HCT116 (cell line): ENCODE data around the gene PYROXD2. TPM values are rescaled to one million over a fixed set of nuclear protein-coding genes. Genes with fewer than 3 reads are reported as not detected.

Source experiments
- ATAC-seq: fragments of 200-7000 bp; cut with Tn5 transposase; 2 replicates; pipeline ENCODE4 v1.9.1; 2020; ENCODE audit warnings: mild to moderate bottlenecking, moderate library complexity
- BruUV-seq: library from RNA; stranded (reverse); fragments of 400-500 nt; replicated peaks from 2 replicates; lab custom pipeline; 2021; lab: Mats Ljungman, UMichigan
- CTCF ChIA-PET: fragments of 300-600 bp; sonication (Branson Sonifier 250); formaldehyde crosslinking; loops from one replicate; lab custom pipeline; 2021; ENCODE audit warnings: antibody characterized with exemption; lab: Charles Lee
- POLR2A ChIA-PET: fragments of 300-600, 350-600 bp; sonication (Branson Sonifier 250); formaldehyde crosslinking; loops from one replicate; lab custom pipeline; 2021; ENCODE audit warnings: antibody characterized with exemption; lab: Charles Lee
- RAD21 ChIA-PET, 2 experiments: fragments of 300-600 bp; sonication (Branson Sonifier 250); formaldehyde crosslinking; loops; one replicate each; lab custom pipeline; 2023; ENCODE audit warnings: low total read pairs in 2 of 2; ENCODE audit not compliant: uncharacterized antibody in 2 of 2, unreplicated experiment in 2 of 2, low non-redundant PET in 1 of 2; lab: Charles Lee
- DNase-seq: peaks from one replicate; pipeline ENCODE4 v3.0.0-alpha.2; 2010; ENCODE audit warnings: low read depth, low spot score
- H2AFZ ChIP-seq: fragments of 200-600 bp; shearing (Covaris generic), sonication (generic); 2 replicates; pipeline ENCODE4 v1.6.1; 2017; ENCODE audit warnings: low read depth, mixed run types, mixed read lengths, antibody characterized with exemption, low read length; ENCODE audit not compliant: poor library complexity, severe bottlenecking
- H3K27ac ChIP-seq: 2 replicates; pipeline ENCODE4 v1.5.1; 2012; ENCODE audit warnings: low read depth, low read length
- H3K27me3 ChIP-seq: fragments of 200-600 bp; sonication (generic); 2 replicates; pipeline ENCODE4 v1.6.1; 2016; ENCODE audit warnings: mixed run types, low read length, mixed read lengths; ENCODE audit not compliant: insufficient read depth
- H3K36me3 ChIP-seq, 2 experiments: fragments of 200-500 bp in 1 of 2; fragments of 200-600 bp in 1 of 2; sonication (Bioruptor generic) in 1 of 2; sonication (generic) in 1 of 2; 2 replicates each; pipeline versions ENCODE4 v1.5.1 to v1.6.1; 2014 to 2016; ENCODE audit warnings: low read length in 2 of 2, inconsistent platforms in 1 of 2, mixed read lengths in 1 of 2, mixed run types in 1 of 2; ENCODE audit not compliant: insufficient read depth in 2 of 2, control insufficient read depth in 1 of 2
- H3K4me1 ChIP-seq, 2 experiments: fragments of 200-600 bp in 1 of 2; sonication (generic) in 1 of 2; 2 replicates each; pipeline versions ENCODE4 v1.5.1 to v1.6.1; 2012 to 2017; ENCODE audit warnings: low read length in 2 of 2, inconsistent platforms in 1 of 2, mild to moderate bottlenecking in 1 of 2, mixed read lengths in 1 of 2, mixed run types in 1 of 2, moderate library complexity in 1 of 2; ENCODE audit not compliant: insufficient read depth in 2 of 2, control insufficient read depth in 1 of 2
- H3K4me2 ChIP-seq: fragments of 200-600 bp; sonication (generic); 2 replicates; pipeline ENCODE4 v1.6.1; 2017; ENCODE audit warnings: mixed run types, low read length, mixed read lengths
- H3K4me3 ChIP-seq, 2 experiments: fragments of 200-600 bp in 1 of 2; sonication (generic) in 1 of 2; replicated peaks in 1 of 2; 2 replicates each; pipeline ENCODE4 v1.5.1; 2011 to 2016; ENCODE audit warnings: low read length in 2 of 2, control low read depth in 1 of 2, low read depth in 1 of 2, mild to moderate bottlenecking in 1 of 2, mixed read lengths in 1 of 2, mixed run types in 1 of 2
- H3K79me2 ChIP-seq: fragments of 200-600 bp; sonication (generic); 2 replicates; pipeline ENCODE4 v1.6.1; 2017; ENCODE audit warnings: mild to moderate bottlenecking, mixed run types, low read length, moderate library complexity, mixed read lengths; ENCODE audit not compliant: insufficient read depth
- H3K9ac ChIP-seq: fragments of 200-600 bp; sonication (generic); 2 replicates; pipeline ENCODE4 v1.6.1; 2016; ENCODE audit warnings: low read length, mixed read lengths
- H3K9me2 ChIP-seq: fragments of 200-600 bp; sonication (generic), shearing (Covaris generic); 2 replicates; pipeline ENCODE4 v1.6.1; 2017; ENCODE audit warnings: mixed run types, mild to moderate bottlenecking, moderate library complexity; ENCODE audit not compliant: insufficient read depth
- H3K9me3 ChIP-seq, 2 experiments: fragments of 200-500 bp in 1 of 2; fragments of 200-600 bp in 1 of 2; sonication (Bioruptor generic) in 1 of 2; sonication (generic) in 1 of 2; 2 replicates each; pipeline ENCODE4 v1.6.1; 2014 to 2017; ENCODE audit warnings: low read length in 2 of 2, mixed read lengths in 2 of 2, inconsistent platforms in 1 of 2, low read depth in 1 of 2, mild to moderate bottlenecking in 1 of 2, mixed run types in 1 of 2, moderate library complexity in 1 of 2; ENCODE audit not compliant: control insufficient read depth in 1 of 2, insufficient read depth in 1 of 2
- H4K20me1 ChIP-seq: fragments of 200-600 bp; sonication (generic), shearing (Covaris generic); 2 replicates; pipeline ENCODE4 v1.6.1; 2017; ENCODE audit warnings: mixed run types, mild to moderate bottlenecking, moderate library complexity; ENCODE audit not compliant: insufficient read depth
- CBX3 ChIP-seq: IDR thresholded peaks from 2 replicates; pipeline ENCODE4 v1.6.1; 2012; ENCODE audit warnings: low read depth
- EGR1 ChIP-seq: IDR thresholded peaks from 2 replicates; pipeline ENCODE4 v1.6.1; 2012; ENCODE audit warnings: low read depth
- POLR2A ChIP-seq: IDR thresholded peaks from 2 replicates; pipeline ENCODE4 v1.7.0; 2011; ENCODE audit warnings: borderline replicate concordance; ENCODE audit not compliant: insufficient read depth, insufficient read length; ENCODE audit errors: extremely low read depth
- TCF7L2 ChIP-seq: IDR thresholded peaks from 2 replicates; pipeline ENCODE4 v1.7.0; 2011; ENCODE audit warnings: borderline replicate concordance, inconsistent platforms; ENCODE audit not compliant: insufficient read depth, insufficient read length; ENCODE audit errors: extremely low read depth
- intact Hi-C: fragments of 100-400 bp; cut with micrococcal nuclease; formaldehyde crosslinking; loops from 2 replicates; pipeline ENCODE4 v1.10.0; 2022
- total RNA-seq: library from RNA; stranded (reverse); gene quantifications from one replicate; pipeline ENCODE4 v1.2.1, GENCODE V29; 2021; ENCODE audit not compliant: unreplicated experiment
- TF ChIP-seq, protein P1 (sequence below): IDR thresholded peaks from 2 replicates; pipeline ENCODE4 v1.6.1; 2011; ENCODE audit warnings: mild to moderate bottlenecking, low read length, moderate library complexity; ENCODE audit not compliant: insufficient replicate concordance; ENCODE audit errors: extremely low read depth
- TF ChIP-seq, protein P2 (sequence below): IDR thresholded peaks from 2 replicates; pipeline ENCODE4 v1.6.1; 2012; ENCODE audit warnings: low read depth
- TF ChIP-seq, protein P3 (sequence below), 3 experiments: fragments of 200-600 bp in 1 of 3; sonication (generic) in 1 of 3; IDR thresholded peaks in 2 of 3; conservative IDR thresholded peaks in 1 of 3; 2 replicates each; pipeline ENCODE4 v1.5.1; 2012 to 2017; ENCODE audit warnings: low read depth in 2 of 3, low read length in 2 of 3, antibody characterized with exemption in 1 of 3, borderline replicate concordance in 1 of 3, control low read depth in 1 of 3, mild to moderate bottlenecking in 1 of 3, mixed read lengths in 1 of 3, mixed run types in 1 of 3, moderate library complexity in 1 of 3; ENCODE audit not compliant: insufficient read depth in 1 of 3

Gene PYROXD2
- total RNA-seq, 1 experiment from 2014 or later: 14.2 TPM

DNA sequence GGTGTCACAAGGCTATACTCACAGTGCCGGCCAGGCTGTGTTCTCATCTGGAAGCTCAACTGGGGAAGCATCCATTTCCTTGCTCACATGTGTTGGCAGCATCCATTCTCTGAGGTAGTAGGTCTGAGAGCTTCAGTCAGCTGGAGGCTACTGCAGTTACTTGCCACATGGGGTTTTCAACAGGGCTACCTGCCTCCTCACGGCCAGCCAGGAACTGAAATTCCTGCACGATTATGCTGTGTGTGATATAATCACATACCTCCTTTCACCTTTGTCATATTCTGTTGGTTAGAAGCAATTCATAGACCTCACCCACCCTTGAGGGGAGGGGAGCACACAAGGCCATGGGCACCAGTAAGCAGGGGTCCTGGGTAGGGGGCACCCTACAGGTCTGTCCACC lies 37.4 kb downstream of the PYROXD2 start (continued):
- TF ChIP-seq, protein P1, sequence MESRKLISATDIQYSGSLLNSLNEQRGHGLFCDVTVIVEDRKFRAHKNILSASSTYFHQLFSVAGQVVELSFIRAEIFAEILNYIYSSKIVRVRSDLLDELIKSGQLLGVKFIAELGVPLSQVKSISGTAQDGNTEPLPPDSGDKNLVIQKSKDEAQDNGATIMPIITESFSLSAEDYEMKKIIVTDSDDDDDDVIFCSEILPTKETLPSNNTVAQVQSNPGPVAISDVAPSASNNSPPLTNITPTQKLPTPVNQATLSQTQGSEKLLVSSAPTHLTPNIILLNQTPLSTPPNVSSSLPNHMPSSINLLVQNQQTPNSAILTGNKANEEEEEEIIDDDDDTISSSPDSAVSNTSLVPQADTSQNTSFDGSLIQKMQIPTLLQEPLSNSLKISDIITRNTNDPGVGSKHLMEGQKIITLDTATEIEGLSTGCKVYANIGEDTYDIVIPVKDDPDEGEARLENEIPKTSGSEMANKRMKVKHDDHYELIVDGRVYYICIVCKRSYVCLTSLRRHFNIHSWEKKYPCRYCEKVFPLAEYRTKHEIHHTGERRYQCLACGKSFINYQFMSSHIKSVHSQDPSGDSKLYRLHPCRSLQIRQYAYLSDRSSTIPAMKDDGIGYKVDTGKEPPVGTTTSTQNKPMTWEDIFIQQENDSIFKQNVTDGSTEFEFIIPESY: no peak
- TF ChIP-seq TCF7L2 (no peak), POLR2A (no peak), EGR1 (no peak), CBX3 (no peak)
- TF ChIP-seq, protein P2, sequence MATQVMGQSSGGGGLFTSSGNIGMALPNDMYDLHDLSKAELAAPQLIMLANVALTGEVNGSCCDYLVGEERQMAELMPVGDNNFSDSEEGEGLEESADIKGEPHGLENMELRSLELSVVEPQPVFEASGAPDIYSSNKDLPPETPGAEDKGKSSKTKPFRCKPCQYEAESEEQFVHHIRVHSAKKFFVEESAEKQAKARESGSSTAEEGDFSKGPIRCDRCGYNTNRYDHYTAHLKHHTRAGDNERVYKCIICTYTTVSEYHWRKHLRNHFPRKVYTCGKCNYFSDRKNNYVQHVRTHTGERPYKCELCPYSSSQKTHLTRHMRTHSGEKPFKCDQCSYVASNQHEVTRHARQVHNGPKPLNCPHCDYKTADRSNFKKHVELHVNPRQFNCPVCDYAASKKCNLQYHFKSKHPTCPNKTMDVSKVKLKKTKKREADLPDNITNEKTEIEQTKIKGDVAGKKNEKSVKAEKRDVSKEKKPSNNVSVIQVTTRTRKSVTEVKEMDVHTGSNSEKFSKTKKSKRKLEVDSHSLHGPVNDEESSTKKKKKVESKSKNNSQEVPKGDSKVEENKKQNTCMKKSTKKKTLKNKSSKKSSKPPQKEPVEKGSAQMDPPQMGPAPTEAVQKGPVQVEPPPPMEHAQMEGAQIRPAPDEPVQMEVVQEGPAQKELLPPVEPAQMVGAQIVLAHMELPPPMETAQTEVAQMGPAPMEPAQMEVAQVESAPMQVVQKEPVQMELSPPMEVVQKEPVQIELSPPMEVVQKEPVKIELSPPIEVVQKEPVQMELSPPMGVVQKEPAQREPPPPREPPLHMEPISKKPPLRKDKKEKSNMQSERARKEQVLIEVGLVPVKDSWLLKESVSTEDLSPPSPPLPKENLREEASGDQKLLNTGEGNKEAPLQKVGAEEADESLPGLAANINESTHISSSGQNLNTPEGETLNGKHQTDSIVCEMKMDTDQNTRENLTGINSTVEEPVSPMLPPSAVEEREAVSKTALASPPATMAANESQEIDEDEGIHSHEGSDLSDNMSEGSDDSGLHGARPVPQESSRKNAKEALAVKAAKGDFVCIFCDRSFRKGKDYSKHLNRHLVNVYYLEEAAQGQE: no peak

DNA sequence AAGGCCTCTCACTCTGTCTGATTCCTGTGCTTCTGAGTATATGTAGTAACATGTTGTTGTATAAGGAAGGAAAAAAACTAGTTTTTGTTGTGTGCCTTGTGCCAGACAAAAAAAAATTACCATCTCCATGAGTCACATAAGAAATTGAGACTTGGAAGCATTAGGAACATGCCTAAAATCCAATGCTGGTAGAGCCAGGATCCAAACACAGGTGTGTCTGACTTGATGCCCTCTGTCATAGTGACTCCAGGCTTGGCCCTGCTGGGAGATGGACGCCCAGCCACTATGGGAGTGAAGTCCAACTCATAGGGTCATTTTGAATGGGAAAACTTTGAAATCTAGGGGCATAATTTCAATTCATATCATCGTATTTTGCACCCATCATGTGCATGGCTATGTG lies 38.0 kb downstream of the PYROXD2 start:
- intact Hi-C loops: no loop called here
- no peak overlapping the region for H3K4me2 ChIP-seq
- H3K9me3 ChIP-seq: peaks cover 0 to 10% of the 10 kb centered on the region in 2 experiments; a peak in 2 of 4 replicates
- ATAC-seq (no peak), DNase-seq (no peak)
- no peaks in the 10 kb centered on the region for H3K79me2 ChIP-seq
- no peak overlapping the region for H2AFZ ChIP-seq
- TF ChIP-seq, protein P3, sequence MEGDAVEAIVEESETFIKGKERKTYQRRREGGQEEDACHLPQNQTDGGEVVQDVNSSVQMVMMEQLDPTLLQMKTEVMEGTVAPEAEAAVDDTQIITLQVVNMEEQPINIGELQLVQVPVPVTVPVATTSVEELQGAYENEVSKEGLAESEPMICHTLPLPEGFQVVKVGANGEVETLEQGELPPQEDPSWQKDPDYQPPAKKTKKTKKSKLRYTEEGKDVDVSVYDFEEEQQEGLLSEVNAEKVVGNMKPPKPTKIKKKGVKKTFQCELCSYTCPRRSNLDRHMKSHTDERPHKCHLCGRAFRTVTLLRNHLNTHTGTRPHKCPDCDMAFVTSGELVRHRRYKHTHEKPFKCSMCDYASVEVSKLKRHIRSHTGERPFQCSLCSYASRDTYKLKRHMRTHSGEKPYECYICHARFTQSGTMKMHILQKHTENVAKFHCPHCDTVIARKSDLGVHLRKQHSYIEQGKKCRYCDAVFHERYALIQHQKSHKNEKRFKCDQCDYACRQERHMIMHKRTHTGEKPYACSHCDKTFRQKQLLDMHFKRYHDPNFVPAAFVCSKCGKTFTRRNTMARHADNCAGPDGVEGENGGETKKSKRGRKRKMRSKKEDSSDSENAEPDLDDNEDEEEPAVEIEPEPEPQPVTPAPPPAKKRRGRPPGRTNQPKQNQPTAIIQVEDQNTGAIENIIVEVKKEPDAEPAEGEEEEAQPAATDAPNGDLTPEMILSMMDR (IDR thresholded peaks at IDR 0.05 in 2 of 3, conservative IDR thresholded peaks at IDR 0.05 in 1 of 3; ENCODE audit: borderline replicate concordance in 1 of 3, insufficient read depth in 1 of 3, low read depth in 2 of 3, low read length in 2 of 3): no peak
- CTCF ChIA-PET: no interaction called here
- RAD21 ChIA-PET: no interaction called here
- H3K27ac ChIP-seq: no peak overlapping the region
- H3K9me2 ChIP-seq: no peaks in the 10 kb centered on the region
- H3K9ac ChIP-seq: no peak overlapping the region
- H3K4me1 ChIP-seq: peaks cover 0 to 11% of the 10 kb centered on the region in 2 experiments; a peak in 3 of 4 replicates
- no peaks in the 10 kb centered on the region for H4K20me1 ChIP-seq
- POLR2A ChIA-PET: no interaction called here
- BruUV-seq: no TSS peak
- no peak overlapping the region for H3K4me3 ChIP-seq
- H3K36me3 ChIP-seq: no peaks in the 10 kb centered on the region
- peaks cover 5% of the 10 kb centered on the region; the same call in 1 of the 2 replicates for H3K27me3 ChIP-seq
